GM18499 (cell line): ENCODE data around the gene OR10C1.
"Not testable (repeated sequence)": the region's sequence is repeated elsewhere in the genome, so short reads cannot be mapped to it uniquely, and the experiment has no call there.

ENCODE experiments used
- ATAC-seq: cut with Tn5 transposase; IDR thresholded peaks from one replicate; pipeline ENCODE4 v1.9.1; 2021; ENCODE audit warnings: moderate number of reproducible peaks; ENCODE audit not compliant: insufficient read depth, unreplicated experiment

OR10C1 gene

DNA sequence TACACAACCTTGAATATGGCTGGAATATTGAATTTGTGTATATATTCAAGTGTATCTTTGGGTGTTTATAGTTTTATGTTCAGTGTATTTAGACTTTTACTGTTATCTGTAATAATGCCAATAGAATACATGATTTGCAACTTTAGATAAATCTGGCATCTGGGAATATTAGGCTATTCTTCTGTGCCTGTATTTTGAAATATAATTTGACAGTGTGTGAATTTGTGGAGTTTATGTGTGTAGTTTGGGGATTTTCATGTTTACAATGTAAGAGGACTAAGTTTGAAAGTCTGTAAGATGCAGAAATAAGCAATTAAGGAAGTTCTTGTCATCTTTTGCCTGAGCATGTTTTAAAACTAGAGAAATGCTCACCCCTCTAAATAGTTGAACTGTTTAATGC is at the start of gene OR10C1:
Gene OR10C1, plus strand, starts transcription at position 301 of the 400 bp plus-strand sequence. CDS start 710 bp downstream, outside the sequence.
- no peak for ATAC-seq

GRCh38 chr6:29395331-29395730 is 43.8 kb upstream of the OR10C1 start, which contains the start of gene OR12D2:
TSS of gene OR12D2 (plus strand) at chr6:29395631. CDS start at chr6:29396700, 1,069 bp downstream.
- ATAC-seq = no peak

DNA sequence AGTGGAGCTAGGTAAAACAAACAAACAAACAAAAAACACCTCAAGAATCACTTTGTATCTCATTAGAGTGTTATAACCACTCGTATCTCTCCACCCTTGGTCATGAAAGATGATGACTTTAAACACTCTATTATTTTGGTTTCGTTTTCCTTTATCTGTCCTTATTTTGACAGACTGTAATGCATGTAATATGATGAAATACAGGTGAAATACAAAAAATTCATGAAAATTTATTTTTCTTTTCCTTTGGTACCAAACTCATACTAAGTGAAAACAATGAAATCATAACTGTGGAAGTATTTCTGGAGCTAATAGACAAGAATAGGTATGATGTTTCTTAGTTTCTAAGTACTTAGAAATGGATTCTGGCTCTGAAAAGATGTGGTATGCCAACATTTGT is 39.6 kb upstream of the OR10C1 start:
- no peak for ATAC-seq

GRCh38 chr6:29403801-29404200 is 35.3 kb upstream of the OR10C1 start:
- no peak for ATAC-seq

DNA sequence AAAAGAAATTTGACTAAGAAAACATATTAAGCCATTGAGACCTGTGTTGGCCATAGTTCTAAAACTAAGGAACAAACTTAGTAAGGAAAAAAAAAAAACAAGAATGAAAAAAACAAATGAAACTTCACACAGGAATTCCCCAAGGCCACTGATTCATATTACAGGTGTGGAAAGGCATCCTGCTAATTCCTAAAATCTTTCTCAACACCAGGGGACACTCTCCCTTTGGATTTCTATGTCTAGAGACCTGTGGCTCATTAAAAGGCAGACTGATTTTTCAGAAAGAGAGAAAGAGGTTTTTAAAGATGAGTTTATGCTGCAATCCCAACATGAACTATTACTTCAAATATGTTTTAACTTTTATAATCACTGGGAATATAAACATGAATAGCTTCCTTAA is 24.5 kb upstream of the OR10C1 start, which contains the start of gene OR12D1:
Gene OR12D1, plus strand, starts transcription at position 341 of the 400 bp plus-strand sequence.
- ATAC-seq = no peak

- no peak for ATAC-seq
These were observed 19.6 kb upstream of the OR10C1 start for GRCh38 chr6:29419516-29419915.

DNA sequence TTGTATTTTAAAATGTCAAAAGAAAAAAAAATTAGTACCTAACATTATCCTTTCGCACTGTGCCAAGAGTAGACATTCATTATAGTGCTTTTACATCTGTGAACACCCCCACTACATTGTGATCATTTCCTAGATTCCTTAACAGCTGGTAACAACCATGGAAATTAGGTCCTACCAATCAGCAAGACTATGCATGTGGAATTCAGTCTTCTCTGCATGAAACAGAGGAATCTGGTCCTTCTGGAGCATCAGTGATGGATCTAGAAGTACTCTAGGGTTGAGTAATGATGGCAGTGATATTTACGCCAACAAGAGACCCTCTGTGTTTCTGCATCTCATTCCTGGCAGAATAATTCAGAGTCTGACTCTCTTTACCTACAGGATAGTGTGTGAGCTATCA is 14.9 kb upstream of the OR10C1 start:
- ATAC-seq = no peak

- no peak for ATAC-seq
These were observed 14.5 kb upstream of the OR10C1 start for GRCh38 chr6:29424575-29424974.

DNA sequence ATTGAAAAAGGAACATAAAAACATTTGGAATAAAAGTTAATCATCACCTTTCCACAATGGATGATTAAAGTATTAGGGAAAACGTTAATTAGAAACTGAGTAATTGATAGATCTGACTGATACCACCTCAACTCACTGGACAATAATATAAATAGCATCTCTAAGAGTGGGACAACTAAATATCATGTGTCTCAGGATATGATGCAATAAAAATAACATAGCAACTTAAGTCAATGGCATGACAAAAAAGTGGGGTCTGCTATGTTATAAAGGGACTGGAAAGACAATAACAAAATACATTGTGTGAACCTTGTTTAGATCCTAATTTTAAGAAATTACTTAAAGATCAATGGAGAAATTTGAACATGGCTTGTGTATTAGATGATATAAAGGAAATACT is 14.0 kb upstream of the OR10C1 start:
- ATAC-seq = no peak

GRCh38 chr6:29426654-29427053 is 12.5 kb upstream of the OR10C1 start:
- ATAC-seq = no peak

DNA sequence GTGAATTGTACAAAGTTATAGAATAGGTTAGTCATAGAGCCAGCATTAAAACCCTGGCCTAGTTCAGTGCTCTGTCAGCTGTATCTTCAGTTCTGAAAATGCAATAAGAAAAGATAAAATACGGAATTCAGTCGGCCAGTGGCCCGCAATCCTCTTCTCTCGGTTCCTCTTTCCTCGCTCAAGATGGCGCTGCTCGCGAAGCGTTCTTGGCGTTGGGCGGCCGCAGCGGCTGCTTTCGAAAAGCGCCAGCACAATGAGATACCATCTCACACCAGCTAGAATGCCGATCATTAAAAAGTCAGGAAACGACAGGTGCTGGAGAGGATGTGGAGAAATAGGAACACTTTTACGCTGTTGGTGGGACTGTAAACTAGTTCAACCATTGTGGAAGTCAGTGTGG is 2.4 kb upstream of the OR10C1 start:
- not testable (repeated sequence) for ATAC-seq

DNA sequence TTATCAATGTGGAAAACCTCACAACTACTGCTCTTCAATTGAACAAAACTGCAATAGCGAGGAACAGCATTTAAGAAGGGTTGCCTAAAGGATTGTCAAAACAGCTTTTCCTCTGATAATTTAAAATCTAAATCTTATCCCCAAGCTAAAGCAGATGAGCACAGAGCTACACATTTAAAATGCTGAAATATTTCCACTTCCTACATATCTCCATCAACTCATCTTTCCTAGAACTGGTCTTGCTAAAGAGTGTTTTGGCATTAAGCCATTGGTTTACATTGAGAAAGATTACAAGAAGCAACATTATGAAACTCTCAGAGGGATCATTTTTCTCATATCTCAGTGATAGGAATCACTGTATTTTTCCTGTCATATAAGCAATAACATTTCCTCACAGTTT is 3.6 kb downstream of the OR10C1 start:
- ATAC-seq = no peak

- ATAC-seq = not testable (repeated sequence)
These were observed 4.9 kb downstream of the OR10C1 start for GRCh38 chr6:29444031-29444430.

GRCh38 chr6:29447670-29448069 is 8.6 kb downstream of the OR10C1 start:
- no peak for ATAC-seq

DNA sequence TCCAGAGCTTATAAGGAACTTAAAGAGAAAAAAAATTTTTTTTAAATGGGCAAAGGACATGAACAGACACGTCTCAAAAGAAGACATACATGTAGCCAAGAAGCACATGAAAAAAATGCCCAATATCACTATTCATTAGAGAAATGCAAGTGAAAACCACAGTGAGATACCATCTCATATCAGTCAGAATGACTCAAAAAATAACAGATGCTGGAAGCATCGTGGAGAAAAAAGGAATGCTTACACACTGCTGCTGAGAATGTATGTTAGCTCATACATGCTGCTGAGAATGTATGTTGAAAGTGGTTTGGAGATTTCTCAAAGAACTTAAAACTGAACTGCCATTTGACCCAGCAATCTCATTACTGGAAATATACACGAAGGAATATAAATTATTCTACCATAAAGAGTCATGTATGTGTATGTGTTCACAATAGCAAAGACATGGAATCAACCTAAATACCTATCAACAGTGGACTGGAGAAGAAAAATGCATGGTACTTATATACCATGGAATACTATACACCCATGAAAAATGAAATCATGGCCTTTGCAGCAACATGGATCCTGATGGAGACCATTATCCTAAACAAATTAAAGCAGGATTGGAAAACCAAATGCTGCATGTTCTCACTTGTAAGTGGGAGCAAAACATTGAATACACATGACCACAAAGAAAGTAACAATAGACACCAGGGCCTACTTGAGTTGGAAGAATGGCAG is 12.5 kb downstream of the OR10C1 start:
- no peak for ATAC-seq

DNA sequence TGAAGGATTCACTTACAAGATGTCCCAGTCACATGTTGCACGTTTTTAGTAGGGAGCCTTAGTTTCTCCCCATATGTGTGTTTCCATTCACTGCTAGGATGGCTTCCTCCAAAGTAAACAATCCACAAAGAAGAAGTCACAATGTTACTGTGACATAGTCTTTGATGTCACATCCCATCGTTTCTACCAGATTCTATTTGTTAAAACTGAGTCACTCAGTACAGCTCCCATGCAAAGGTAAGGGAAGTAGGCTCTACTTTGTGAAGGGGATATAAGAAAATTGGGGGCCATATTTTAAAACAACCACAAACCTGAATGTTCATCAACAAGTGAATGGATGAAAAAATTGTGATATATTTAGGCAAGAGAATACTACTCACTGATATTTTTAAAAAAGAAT is 17.9 kb downstream of the OR10C1 start, which contains the start of the genes OR11A1 and OR2H1:
Gene OR11A1, minus strand, starts transcription at position 101 of the 400 bp plus-strand sequence. CDS start 29,430 bp downstream, outside the sequence.
Gene OR2H1, plus strand, starts transcription at position 185 of the 400 bp plus-strand sequence. CDS start 4,615 bp downstream, outside the sequence.
- no peak for ATAC-seq

GRCh38 chr6:29461021-29461814 is 22.1 kb downstream of the OR10C1 start:
- no peak for ATAC-seq

- no peak for ATAC-seq
These were observed 22.9 kb downstream of the OR10C1 start for GRCh38 chr6:29462022-29462421.

- no peak for ATAC-seq
These were observed 26.2 kb downstream of the OR10C1 start for GRCh38 chr6:29465279-29465678.

DNA sequence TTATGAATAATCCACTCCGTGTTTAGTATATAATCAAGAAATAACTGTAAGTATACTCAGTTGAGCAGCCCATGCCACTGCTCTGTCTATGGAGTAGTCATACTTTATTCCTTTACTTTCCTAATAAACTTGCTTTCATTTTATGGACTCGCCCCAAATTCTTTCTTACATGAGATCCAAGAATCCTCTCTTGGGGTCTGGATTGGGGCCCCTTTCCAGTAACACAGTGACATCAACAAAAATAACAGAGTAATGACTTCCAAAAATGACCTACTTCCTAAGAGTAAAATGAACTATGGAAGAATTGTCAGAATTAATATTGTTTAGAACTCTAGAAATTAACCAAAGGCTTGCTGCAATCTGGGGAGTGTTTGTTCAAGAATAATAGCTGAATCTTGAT is 26.7 kb downstream of the OR10C1 start:
- no peak for ATAC-seq

DNA sequence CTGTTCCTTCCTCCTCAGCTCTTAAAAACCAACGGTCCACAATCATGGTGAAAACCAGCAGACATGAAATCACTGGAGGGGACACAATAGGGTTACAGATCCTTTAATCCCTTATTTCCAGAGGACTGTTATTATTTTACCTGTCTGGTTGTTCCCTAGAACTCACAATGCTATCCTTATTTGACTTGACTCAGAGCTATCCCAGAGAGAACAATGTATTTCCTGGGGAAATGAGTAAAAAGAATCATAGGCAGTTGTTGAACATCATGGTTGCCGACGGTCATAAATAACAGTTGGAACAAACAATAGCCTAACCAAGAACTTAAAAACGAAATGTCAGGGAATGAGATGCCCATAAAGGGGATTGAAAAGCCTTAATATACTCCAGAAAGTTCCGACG is 27.1 kb downstream of the OR10C1 start:
- no peak for ATAC-seq
